ENCODE results near the gene PTPRM.

The PTPRM gene

GRCh38 chr18:7635948-7636347 is 68.8 kb downstream of the PTPRM start:
- DNase-seq (ENCODE audit: insufficient read length) (no peak), FAIRE-seq (no peak)
- TF ChIP-seq TAF1 (IDR thresholded peaks at IDR 0.05; ENCODE audit: borderline replicate concordance, low read depth, low read length) = no peak
- no peak for TF ChIP-seq POLR2AphosphoS5 (IDR thresholded peaks at IDR 0.05; ENCODE audit: low read depth, low read length)
- no peak for TF ChIP-seq POLR2A (IDR thresholded peaks at IDR 0.05; ENCODE audit: low read depth, low read length)

- DNase-seq (ENCODE audit: insufficient read length) (no peak), FAIRE-seq (no peak)
- TF ChIP-seq TAF1 (IDR thresholded peaks at IDR 0.05; ENCODE audit: borderline replicate concordance, low read depth, low read length) (no peak), POLR2A (IDR thresholded peaks at IDR 0.05; ENCODE audit: low read depth, low read length) (no peak), POLR2AphosphoS5 (IDR thresholded peaks at IDR 0.05; ENCODE audit: low read depth, low read length) (no peak)
Measured at GRCh38 chr18:7637269-7637668, 70.2 kb downstream of the PTPRM start.

- no peak for FAIRE-seq
- TF ChIP-seq TAF1 (IDR thresholded peaks at IDR 0.05; ENCODE audit: borderline replicate concordance, low read depth, low read length) (no peak), POLR2A (IDR thresholded peaks at IDR 0.05; ENCODE audit: low read depth, low read length) (no peak), POLR2AphosphoS5 (IDR thresholded peaks at IDR 0.05; ENCODE audit: low read depth, low read length) (no peak)
- no peak for DNase-seq (ENCODE audit: insufficient read length)
Measured at GRCh38 chr18:7638321-7638720, 71.2 kb downstream of the PTPRM start.

- no peak for FAIRE-seq
- no peak for TF ChIP-seq POLR2AphosphoS5 (IDR thresholded peaks at IDR 0.05; ENCODE audit: low read depth, low read length)
Measured at GRCh38 chr18:7641813-7642212, 74.7 kb downstream of the PTPRM start.

GRCh38 chr18:7642331-7642890 is 75.3 kb downstream of the PTPRM start:
- FAIRE-seq (no peak), DNase-seq (ENCODE audit: insufficient read length) (no peak)
- TF ChIP-seq TAF1 (IDR thresholded peaks at IDR 0.05; ENCODE audit: borderline replicate concordance, low read depth, low read length) (no peak), POLR2A (IDR thresholded peaks at IDR 0.05; ENCODE audit: low read depth, low read length) (no peak), POLR2AphosphoS5 (IDR thresholded peaks at IDR 0.05; ENCODE audit: low read depth, low read length) (no peak)

More at GRCh38 chr18:7641813-7642212, 74.7 kb downstream of the PTPRM start:
- no peak for DNase-seq (ENCODE audit: insufficient read length)

GRCh38 chr18:7645756-7646155 is 78.6 kb downstream of the PTPRM start:
- FAIRE-seq = no peak
- no peak for DNase-seq (ENCODE audit: insufficient read length)
- no peak for TF ChIP-seq POLR2AphosphoS5 (IDR thresholded peaks at IDR 0.05; ENCODE audit: low read depth, low read length)
- TF ChIP-seq TAF1 (IDR thresholded peaks at IDR 0.05; ENCODE audit: borderline replicate concordance, low read depth, low read length) = no peak
- TF ChIP-seq POLR2A (IDR thresholded peaks at IDR 0.05; ENCODE audit: low read depth, low read length) = no peak

- TF ChIP-seq POLR2A (IDR thresholded peaks at IDR 0.05; ENCODE audit: low read depth, low read length) = no peak
- TF ChIP-seq TAF1 (IDR thresholded peaks at IDR 0.05; ENCODE audit: borderline replicate concordance, low read depth, low read length) = no peak
- TF ChIP-seq POLR2AphosphoS5 (IDR thresholded peaks at IDR 0.05; ENCODE audit: low read depth, low read length) = no peak
- DNase-seq (ENCODE audit: insufficient read length) (no peak), FAIRE-seq (no peak)
Measured at GRCh38 chr18:7646174-7646886, 79.2 kb downstream of the PTPRM start.

GRCh38 chr18:7647500-7647899 is 80.4 kb downstream of the PTPRM start:
- FAIRE-seq (no peak), DNase-seq (ENCODE audit: insufficient read length) (no peak)
- TF ChIP-seq TAF1 (IDR thresholded peaks at IDR 0.05; ENCODE audit: borderline replicate concordance, low read depth, low read length) (no peak), POLR2AphosphoS5 (IDR thresholded peaks at IDR 0.05; ENCODE audit: low read depth, low read length) (no peak), POLR2A (IDR thresholded peaks at IDR 0.05; ENCODE audit: low read depth, low read length) (no peak)

- FAIRE-seq = no peak
- TF ChIP-seq POLR2AphosphoS5 (IDR thresholded peaks at IDR 0.05; ENCODE audit: low read depth, low read length) (no peak), TAF1 (IDR thresholded peaks at IDR 0.05; ENCODE audit: borderline replicate concordance, low read depth, low read length) (no peak), POLR2A (IDR thresholded peaks at IDR 0.05; ENCODE audit: low read depth, low read length) (no peak)
- no peak for DNase-seq (ENCODE audit: insufficient read length)
Measured at GRCh38 chr18:7657050-7657449, 89.9 kb downstream of the PTPRM start.

GRCh38 chr18:7657937-7658336 is 90.8 kb downstream of the PTPRM start:
- FAIRE-seq (no peak), DNase-seq (ENCODE audit: insufficient read length) (no peak)

GRCh38 chr18:7658701-7659100 is 91.6 kb downstream of the PTPRM start:
- FAIRE-seq (no peak), DNase-seq (ENCODE audit: insufficient read length) (no peak)
- TF ChIP-seq POLR2A (IDR thresholded peaks at IDR 0.05; ENCODE audit: low read depth, low read length) = no peak
- no peak for TF ChIP-seq POLR2AphosphoS5 (IDR thresholded peaks at IDR 0.05; ENCODE audit: low read depth, low read length)

More at GRCh38 chr18:7657937-7658336, 90.8 kb downstream of the PTPRM start:
- no peak for TF ChIP-seq TAF1 (IDR thresholded peaks at IDR 0.05; ENCODE audit: borderline replicate concordance, low read depth, low read length)
- TF ChIP-seq POLR2A (IDR thresholded peaks at IDR 0.05; ENCODE audit: low read depth, low read length) = no peak
- no peak for TF ChIP-seq POLR2AphosphoS5 (IDR thresholded peaks at IDR 0.05; ENCODE audit: low read depth, low read length)

GRCh38 chr18:7661207-7661606 is 94.1 kb downstream of the PTPRM start:
- DNase-seq (ENCODE audit: insufficient read length) (no peak), FAIRE-seq (no peak)
- TF ChIP-seq POLR2A (IDR thresholded peaks at IDR 0.05; ENCODE audit: low read depth, low read length) (no peak), TAF1 (IDR thresholded peaks at IDR 0.05; ENCODE audit: borderline replicate concordance, low read depth, low read length) (no peak), POLR2AphosphoS5 (IDR thresholded peaks at IDR 0.05; ENCODE audit: low read depth, low read length) (no peak)

Data from GM12892 (cell line).